Thyroid gland (tissue), 4 donors: Measurements from ENCODE around the gene KIAA2012. TPM values are rescaled to one million over a fixed set of nuclear protein-coding genes. Genes with fewer than 3 reads are reported as not detected.

Experiments
- DNase-seq, 2 donors: peaks; one replicate each; pipeline ENCODE4 v3.0.0-alpha.2; 2019
- H3K27ac ChIP-seq, 3 donors: fragments of 200-600 bp; sonication (generic); 1 replicate in 2 of 3; 2 replicates in 1 of 3; pipeline ENCODE4 v1.5.1; 2016 to 2019; ENCODE audit warnings: mild to moderate bottlenecking in 1 of 3, moderate library complexity in 1 of 3
- H3K27me3 ChIP-seq: fragments of 200-600 bp; sonication (generic); one replicate; pipeline ENCODE4 v1.5.1; 2019
- H3K36me3 ChIP-seq, 2 donors: fragments of 200-600 bp; sonication (generic); one replicate each; pipeline ENCODE4 v1.5.1; 2016 to 2019
- H3K4me1 ChIP-seq, 2 donors: fragments of 200-600 bp; sonication (generic); one replicate each; pipeline ENCODE4 v1.5.1; 2017 to 2019
- H3K4me3 ChIP-seq, 3 donors: fragments of 200-600 bp; sonication (generic); replicated peaks in 1 of 3; 1 replicate in 2 of 3; 2 replicates in 1 of 3; pipeline ENCODE4 v1.5.1; 2016; ENCODE audit warnings: mild to moderate bottlenecking in 1 of 3
- H3K9me3 ChIP-seq: fragments of 200-600 bp; sonication (generic); one replicate; pipeline ENCODE4 v1.5.1; 2017
- CTCF ChIP-seq, 6 experiments: fragments of 200-600 bp in 3 of 6; fragments of 450-650 bp in 3 of 6; sonication (generic) in 3 of 6; IDR thresholded peaks; one replicate each; pipeline ENCODE4 v1.5.1; 2016 to 2019; ENCODE audit warnings: antibody characterized with exemption in 6 of 6, mild to moderate bottlenecking in 2 of 6, inconsistent platforms in 1 of 6, moderate library complexity in 1 of 6
- POLR2A ChIP-seq, 2 donors: fragments of 450-650 bp; IDR thresholded peaks; one replicate each; pipeline ENCODE4 v1.6.1; 2017; ENCODE audit warnings: antibody characterized with exemption in 2 of 2, mild to moderate bottlenecking in 2 of 2, moderate library complexity in 1 of 2
- WGBS, 2 donors: methylation state at CpG; one replicate each; pipeline ENCODE4 v1.1.5; 2017; 5-methylcytosine and 5-hydroxymethylcytosine counted together
- intact Hi-C: fragments of 100-400 bp; cut with DNase I; formaldehyde crosslinking; loops from one replicate; pipeline ENCODE4 v1.15.1; 2023
- total RNA-seq, 4 donors: library from RNA; depleted of rRNA; stranded (reverse); fragments of >200 nt; gene quantifications; one replicate each; pipeline ENCODE4 v1.2.3, GENCODE V29; 2016

Gene KIAA2012
- total RNA-seq, 4 donors from 2014 or later, result not detected

DNA sequence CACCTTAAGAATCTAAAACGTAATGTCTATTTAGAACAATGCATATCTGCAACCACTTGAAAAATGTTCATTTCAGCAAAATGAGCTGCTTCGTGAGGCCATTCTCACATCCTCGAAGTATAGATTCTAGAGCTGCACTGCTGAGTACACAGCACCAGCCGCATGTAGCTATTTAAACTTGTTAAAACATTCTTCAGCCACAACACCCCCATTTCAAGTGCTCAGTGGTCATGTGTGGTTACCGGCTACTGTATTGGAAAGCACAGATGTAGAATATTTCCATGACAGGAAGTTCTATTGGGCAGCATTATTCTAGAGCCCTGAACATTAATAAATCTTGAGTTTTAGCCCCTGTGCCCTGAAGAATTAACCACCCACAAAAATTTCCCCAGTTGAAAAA is 130.3 kb downstream of the KIAA2012 start:
- Histone ChIP-seq H3K36me3 (peaks cover 0 to 3% of the 10 kb centered on the region in 2 donors), H3K4me3 (no peak overlapping the region), H3K27ac (no peak overlapping the region), H3K27me3 (no peaks in the 10 kb centered on the region), H3K4me1 (no peaks in the 10 kb centered on the region), H3K9me3 (no peaks in the 10 kb centered on the region)
- intact Hi-C loops, result no loop called here
- 76 to 83% methylated on average over 5 of the region's 5 CpGs for WGBS, 2 donors
- no peak for TF ChIP-seq POLR2A (IDR thresholded peaks at IDR 0.05)
- TF ChIP-seq CTCF (IDR thresholded peaks at IDR 0.05), result no peak
- no peak for DNase-seq

DNA sequence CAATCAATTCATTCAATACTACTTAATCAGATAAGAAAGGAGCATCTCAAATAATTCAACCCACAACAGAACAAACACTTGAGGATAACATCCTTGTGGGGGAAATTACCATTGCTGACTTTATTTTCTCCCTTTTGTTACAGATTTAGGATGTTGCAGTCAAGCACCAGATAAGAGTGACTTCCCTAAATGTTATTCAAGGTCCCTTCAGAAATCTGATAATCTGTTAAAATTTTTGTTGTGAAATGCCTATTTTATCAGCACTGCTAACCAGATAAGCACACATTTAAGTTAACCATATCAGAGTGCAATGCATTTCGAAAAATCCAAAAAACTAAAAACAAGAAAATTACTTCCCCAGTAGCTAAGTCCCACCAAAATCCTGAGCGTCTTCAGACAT is 131.8 kb downstream of the KIAA2012 start:
- Histone ChIP-seq H3K4me1 (no peaks in the 10 kb centered on the region), H3K27ac (no peak overlapping the region), H3K27me3 (no peaks in the 10 kb centered on the region), H3K4me3 (no peak overlapping the region), H3K9me3 (no peaks in the 10 kb centered on the region), H3K36me3 (peaks cover 0 to 3% of the 10 kb centered on the region in 2 donors)
- WGBS, 2 donors, result 99% methylated on average over 2 of the region's 2 CpGs
- TF ChIP-seq CTCF (IDR thresholded peaks at IDR 0.05), result no peak
- TF ChIP-seq POLR2A (IDR thresholded peaks at IDR 0.05), result no peak
- DNase-seq, result no peak
- intact Hi-C loops, result no loop called here

DNA sequence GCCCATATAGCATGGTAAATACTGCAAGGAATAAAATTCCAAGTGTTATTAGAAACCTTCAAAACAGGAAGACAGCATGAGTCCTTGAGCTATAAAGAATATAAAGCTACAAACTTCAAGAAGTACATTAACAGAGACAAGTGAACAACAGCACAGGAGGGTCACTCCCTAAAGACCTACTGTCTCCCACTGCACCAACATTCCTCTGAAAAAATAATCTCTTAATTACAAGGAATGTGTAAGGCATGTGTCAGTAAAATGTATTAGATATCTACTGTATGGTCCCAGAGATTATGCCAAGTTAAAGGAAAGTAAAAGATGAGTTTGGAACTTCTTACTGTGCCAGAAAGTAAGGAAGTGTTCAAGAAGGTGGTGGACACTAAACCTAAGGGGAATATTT is 135.5 kb downstream of the KIAA2012 start:
- H3K36me3 ChIP-seq, result peaks cover 7 to 11% of the 10 kb centered on the region in 2 donors
- intact Hi-C loops, result no loop called here

DNA sequence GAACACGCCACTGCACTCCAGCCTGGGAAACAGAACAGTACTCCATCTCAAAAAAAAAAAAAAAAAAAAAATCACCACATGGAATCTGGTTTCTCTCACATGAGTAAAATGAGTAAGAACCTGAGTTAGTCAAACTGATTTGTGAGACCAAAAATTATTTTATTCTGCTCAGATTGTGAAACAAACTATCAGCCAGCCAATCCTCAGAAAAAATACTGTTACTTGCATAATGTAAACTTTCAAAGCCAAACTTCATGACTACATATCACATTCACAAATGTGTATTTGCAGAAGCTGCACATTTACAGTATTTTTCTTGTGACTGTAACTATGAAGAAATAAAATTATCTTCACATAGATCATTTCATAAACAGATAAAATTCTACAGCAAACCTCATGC is 142.1 kb downstream of the KIAA2012 start:
- no peak for DNase-seq
- intact Hi-C loops, result no loop called here
- no peak overlapping the region for H3K4me3 ChIP-seq
- H3K9me3 ChIP-seq, result no peaks in the 10 kb centered on the region
- 96 to 100% methylated on average over 1 of the region's 1 CpG for WGBS, 2 donors
- H3K27ac ChIP-seq, result no peak overlapping the region
- no peak for TF ChIP-seq CTCF (IDR thresholded peaks at IDR 0.05)
- H3K4me1 ChIP-seq, result no peaks in the 10 kb centered on the region
- H3K36me3 ChIP-seq, result peaks cover 7 to 8% of the 10 kb centered on the region in 2 donors
- H3K27me3 ChIP-seq, result no peaks in the 10 kb centered on the region

More for the DNA sequence above, 135.5 kb downstream of the KIAA2012 start:
- Histone ChIP-seq H3K27ac (no peak overlapping the region), H3K9me3 (no peaks in the 10 kb centered on the region), H3K27me3 (no peaks in the 10 kb centered on the region), H3K4me3 (no peak overlapping the region), H3K4me1 (no peaks in the 10 kb centered on the region)
- no peak for DNase-seq
- no peak for TF ChIP-seq CTCF (IDR thresholded peaks at IDR 0.05)
- TF ChIP-seq POLR2A (IDR thresholded peaks at IDR 0.05), result no peak

- DNase-seq, result no peak
- no peaks in the 10 kb centered on the region for H3K27me3 ChIP-seq
- 91 to 96% methylated on average over 1 of the region's 1 CpG for WGBS, 2 donors
- no peaks in the 10 kb centered on the region for H3K4me1 ChIP-seq
- H3K36me3 ChIP-seq, result peaks cover 0 to 6% of the 10 kb centered on the region in 2 donors
- no peak overlapping the region for H3K27ac ChIP-seq
- H3K4me3 ChIP-seq, result no peak overlapping the region
- intact Hi-C loops, result no loop called here
- no peak for TF ChIP-seq POLR2A (IDR thresholded peaks at IDR 0.05)
- TF ChIP-seq CTCF (IDR thresholded peaks at IDR 0.05), result no peak
- no peaks in the 10 kb centered on the region for H3K9me3 ChIP-seq
These were observed 148.8 kb downstream of the KIAA2012 start for GRCh38 chr2:202221873-202222272.
